K562 (cell line): ENCODE results near the gene TSPAN32.

Source experiments
- ATF3 ChIP-seq, 2 experiments: fragments of 450-650 bp in 1 of 2; sonication (generic) in 1 of 2; formaldehyde crosslinking in 1 of 2; IDR thresholded peaks in 1 of 2; conservative IDR thresholded peaks in 1 of 2; 2 replicates each; pipeline versions ENCODE4 v1.6.1 to v1.8.1; 2016 to 2023; ENCODE audit warnings: mild to moderate bottlenecking in 2 of 2, moderate library complexity in 2 of 2, inconsistent platforms in 1 of 2, missing genetic modification reagents in 1 of 2
- CEBPB ChIP-seq: fragments of 450-650 bp; IDR thresholded peaks from 2 replicates; pipeline ENCODE4 v1.6.1; 2016; ENCODE audit warnings: missing genetic modification characterization, missing compliant biosample characterization
- CHD2 ChIP-seq: IDR thresholded peaks from 2 replicates; pipeline ENCODE4 v1.6.1; 2011; ENCODE audit warnings: low read depth, low read length
- CTCFL ChIP-seq: IDR thresholded peaks from 2 replicates; pipeline ENCODE4 v1.6.1; 2011; ENCODE audit warnings: borderline replicate concordance, low read depth, mild to moderate bottlenecking, moderate library complexity, low read length; ENCODE audit not compliant: insufficient read depth, poor library complexity, severe bottlenecking
- ZNF512 ChIP-seq: IDR thresholded peaks from 2 replicates; pipeline ENCODE4 v1.6.1; 2016; ENCODE audit warnings: missing genetic modification characterization, missing compliant biosample characterization
- ZNF589 ChIP-seq: fragments of 200-800 bp; sonication (Bioruptor generic); IDR thresholded peaks from 2 replicates; pipeline ENCODE4 v1.6.1; 2016; ENCODE audit warnings: low read depth, missing genetic modification characterization, missing compliant biosample characterization

GRCh38 chr11:2293984-2294925, 7.6 kb upstream of the TSPAN32 start:
- TF ChIP-seq CEBPB (tag) (no peak), ZNF589 (CRISPR knock-in tag) (no peak), CHD2 (no peak), ATF3 (IDR thresholded peaks at IDR 0.05) (no peak), ATF3 (CRISPR knock-in tag; conservative IDR thresholded peaks at IDR 0.05) (no peak), ZNF512 (tag) (no peak), CTCFL (no peak)
